ENCODE data around the gene HTT.
"Not testable (repeated sequence)": the region's sequence is repeated elsewhere in the genome, so short reads cannot be mapped to it uniquely, and the experiment has no call there.

Gene HTT

GRCh38 chr4:3124070-3124767, 49.7 kb downstream of the HTT start:
- DNase-seq, result no peak

GRCh38 chr4:3127112-3127511, 52.6 kb downstream of the HTT start:
- no peak for DNase-seq

DNA sequence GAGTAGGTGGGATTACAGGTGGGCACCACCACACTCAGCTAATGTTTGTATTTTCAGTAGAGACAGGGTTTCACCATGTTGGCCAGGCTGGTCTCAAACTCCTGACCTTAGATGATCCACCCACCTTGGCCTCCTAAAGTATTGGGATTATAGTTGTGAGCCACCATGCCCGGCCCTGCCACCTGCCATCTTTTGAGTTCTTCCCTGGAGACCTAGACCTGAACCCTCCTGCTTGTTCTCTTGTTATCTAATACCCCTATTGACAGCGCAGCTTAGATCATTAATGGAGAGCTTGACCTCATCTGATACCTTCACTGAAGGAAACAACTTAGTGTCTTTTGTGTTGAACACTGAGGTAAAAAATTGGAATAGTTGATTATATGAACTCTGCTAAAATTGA, 53.6 kb downstream of the HTT start:
- no peak for DNase-seq

GRCh38 chr4:3128976-3129375, 54.5 kb downstream of the HTT start:
- DNase-seq, result peak; percentile 14

GRCh38 chr4:3130201-3130600, 55.7 kb downstream of the HTT start:
- DNase-seq, result no peak

DNA sequence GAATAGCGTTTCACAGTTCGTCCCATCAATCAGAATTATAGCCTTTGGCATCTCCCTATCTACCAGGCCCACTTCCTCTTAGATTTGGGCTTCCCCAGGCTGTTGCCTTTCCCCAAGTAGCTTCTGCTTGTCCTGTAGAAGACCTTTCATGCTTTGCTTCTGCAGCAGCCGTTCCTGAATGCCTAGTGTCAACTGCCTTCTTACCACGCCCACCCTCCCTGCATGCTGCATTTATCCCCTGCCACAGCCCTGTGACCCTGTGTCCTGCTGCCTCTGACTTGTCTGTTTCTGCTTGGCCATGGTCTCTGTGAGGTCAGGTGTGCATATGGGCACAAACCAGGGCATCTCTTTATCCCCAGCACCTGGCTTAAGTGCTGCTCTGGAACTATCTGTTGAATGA, 56.3 kb downstream of the HTT start:
- no peak for DNase-seq

- DNase-seq, result no peak
Observed at GRCh38 chr4:3134201-3134600, 59.7 kb downstream of the HTT start.

- DNase-seq, result no peak
Observed at GRCh38 chr4:3135155-3136011, 60.9 kb downstream of the HTT start.

DNA sequence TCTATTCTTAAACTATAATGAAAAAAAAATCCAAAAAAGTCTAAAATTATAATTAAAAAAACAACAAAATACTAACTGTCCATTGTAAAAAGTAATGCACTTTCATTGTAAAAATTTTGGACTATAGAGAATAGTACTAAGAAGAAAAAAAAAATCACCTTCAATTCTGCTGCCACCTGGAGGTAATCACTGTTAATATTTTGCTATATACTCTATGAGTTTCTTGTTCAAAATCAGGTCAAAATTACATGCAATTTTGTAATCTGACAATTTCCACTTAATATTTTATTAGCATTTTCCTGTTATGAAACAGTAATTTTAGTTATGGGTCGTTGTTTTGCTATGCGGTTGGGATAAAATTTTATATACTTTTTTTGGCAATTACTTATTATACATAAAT, 62.0 kb downstream of the HTT start:
- DNase-seq, result no peak

DNA sequence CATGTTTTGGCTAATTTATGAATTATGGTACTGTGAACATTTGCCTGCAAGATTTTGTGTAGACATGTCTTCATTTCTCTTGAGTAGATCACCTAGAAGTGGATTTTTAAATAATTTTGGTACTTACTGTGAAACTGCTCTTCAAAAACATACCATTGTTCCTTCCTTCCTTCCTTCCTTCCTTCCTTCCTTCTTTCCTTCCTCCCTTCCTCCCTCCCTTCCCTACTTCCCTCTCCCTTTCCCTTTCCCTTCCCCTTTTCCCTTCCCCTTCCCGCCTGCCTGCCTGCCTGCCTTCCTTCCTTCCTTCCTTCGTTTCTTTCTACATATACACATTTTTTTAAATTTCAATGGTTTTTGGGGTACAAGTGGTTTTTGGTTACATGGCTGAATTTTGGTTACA, 63.4 kb downstream of the HTT start:
- no peak for DNase-seq

GRCh38 chr4:3145234-3145924, 70.9 kb downstream of the HTT start:
- DNase-seq, result peak; percentile 26

DNA sequence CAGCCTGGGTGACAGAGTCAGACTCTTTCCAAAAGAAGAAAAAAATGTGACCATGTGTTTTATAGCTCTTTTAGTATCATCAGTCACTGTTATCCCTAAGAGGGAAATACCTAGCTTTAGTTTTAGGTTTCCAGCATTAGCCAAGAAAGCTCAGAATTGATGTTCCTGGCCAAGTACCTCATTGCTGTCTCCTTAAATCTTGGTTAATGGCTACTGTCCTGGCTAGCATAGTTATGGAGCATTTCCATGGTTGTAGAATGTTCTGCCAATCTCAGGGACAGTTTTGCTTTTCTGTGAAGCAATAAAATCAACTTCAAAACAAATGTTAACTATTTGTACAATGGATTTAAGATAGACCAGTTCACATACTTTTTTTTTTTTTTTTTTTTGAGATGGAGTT, 74.4 kb downstream of the HTT start:
- DNase-seq, result no peak

DNA sequence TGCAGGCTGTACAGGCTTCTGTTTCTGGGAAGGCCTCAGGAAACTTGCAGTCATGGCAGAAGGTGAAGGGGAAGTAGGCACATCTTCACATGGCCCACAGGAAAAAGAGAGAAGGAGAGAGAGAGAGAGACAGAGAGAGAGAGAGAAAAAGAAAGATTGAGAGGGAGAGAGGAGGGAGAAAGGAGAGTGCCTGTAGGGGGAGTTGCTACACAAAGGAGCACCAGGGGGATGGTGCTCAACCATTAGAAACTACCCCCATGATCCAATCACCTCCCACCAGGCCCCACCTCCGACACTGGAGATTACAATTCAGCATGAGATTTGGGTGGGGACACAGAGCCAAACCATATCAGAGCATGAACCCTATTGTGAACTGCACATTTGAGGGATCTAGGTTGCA, 76.8 kb downstream of the HTT start:
- not testable (repeated sequence) for DNase-seq

DNA sequence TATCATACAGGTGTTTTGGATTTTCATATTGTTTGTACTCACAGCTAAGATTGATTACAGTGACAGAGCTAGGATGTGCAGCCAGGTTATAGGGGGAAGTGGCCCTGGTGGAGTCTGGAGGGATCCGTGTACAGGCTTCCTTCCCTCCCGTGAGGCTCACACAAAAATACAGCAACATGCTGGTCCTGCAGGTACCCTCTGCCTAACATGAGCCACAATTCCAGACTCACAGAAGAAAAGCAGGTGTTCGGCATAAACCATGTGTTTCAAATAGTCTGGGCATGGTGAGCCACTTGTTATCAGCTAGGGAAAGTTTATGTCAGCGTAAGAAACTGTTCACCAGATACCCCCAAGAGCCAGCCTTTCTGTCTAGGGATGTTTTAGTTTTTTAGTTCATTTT, 82.9 kb downstream of the HTT start:
- no peak for DNase-seq

DNA sequence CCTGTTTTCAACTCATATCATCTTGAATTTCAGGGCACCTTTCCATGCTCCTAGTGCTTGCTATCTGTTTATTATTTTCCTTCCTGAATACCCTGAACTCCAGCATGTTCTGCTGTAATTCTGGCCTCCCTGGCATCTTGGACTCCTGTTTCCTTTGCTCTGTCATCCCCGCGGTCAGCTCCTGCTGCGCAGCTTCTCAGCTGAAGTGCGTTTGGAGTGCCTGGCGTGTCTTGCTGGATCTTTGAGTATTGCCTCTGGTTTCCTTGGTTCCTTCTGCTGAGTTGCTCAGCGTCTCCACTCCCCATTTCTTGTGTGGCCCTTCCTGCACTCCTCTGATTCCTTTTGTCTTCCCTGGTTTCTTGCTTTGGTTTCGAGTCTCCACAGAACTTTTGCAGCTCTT, 84.4 kb downstream of the HTT start:
- no peak for DNase-seq

- no peak for DNase-seq
Observed at GRCh38 chr4:3160438-3160837, 86.0 kb downstream of the HTT start.

- DNase-seq, result not testable (repeated sequence)
Observed at GRCh38 chr4:3161044-3161443, 86.6 kb downstream of the HTT start.

- DNase-seq, result not testable (repeated sequence)
Observed at GRCh38 chr4:3166434-3166833, 92.0 kb downstream of the HTT start.

- peak; percentile 25 for DNase-seq
Observed at GRCh38 chr4:3168029-3168428, 93.5 kb downstream of the HTT start.

DNA sequence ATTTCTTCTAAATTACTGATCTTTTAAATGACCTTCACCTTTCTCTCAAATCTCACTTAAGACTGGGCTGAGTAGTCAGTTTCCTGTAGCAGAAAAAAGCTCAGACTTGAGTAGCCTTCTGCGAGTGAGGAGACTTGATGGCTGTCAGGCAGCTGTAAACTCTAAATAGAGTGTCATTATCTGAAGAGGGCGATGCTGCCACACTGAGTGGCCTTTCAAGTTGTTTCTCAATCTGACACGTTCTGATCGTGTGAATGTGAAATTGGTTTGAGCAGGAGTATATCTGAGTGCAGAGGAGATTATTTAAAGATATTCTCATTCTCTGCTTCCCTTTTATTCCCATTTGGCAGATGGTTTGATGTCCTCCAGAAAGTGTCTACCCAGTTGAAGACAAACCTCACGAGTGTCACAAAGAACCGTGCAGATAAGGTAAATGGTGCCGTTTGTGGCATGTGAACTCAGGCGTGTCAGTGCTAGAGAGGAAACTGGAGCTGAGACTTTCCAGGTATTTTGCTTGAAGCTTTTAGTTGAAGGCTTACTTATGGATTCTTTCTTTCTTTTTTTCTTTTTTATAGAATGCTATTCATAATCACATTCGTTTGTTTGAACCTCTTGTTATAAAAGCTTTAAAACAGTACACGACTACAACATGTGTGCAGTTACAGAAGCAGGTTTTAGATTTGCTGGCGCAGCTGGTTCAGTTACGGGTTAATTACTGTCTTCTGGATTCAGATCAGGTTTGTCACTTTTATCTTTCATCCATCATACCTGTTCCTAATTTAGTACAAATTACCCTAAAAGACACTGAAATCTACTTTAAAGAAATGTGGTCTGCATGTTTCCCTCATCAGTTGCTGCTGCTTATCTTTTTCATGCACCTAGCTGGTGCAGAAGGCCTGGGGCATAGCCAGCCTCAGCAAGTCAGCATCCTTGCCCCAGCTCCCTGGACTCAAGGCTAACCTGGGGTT, 100.2 kb downstream of the HTT start:
- no peak for DNase-seq

GRCh38 chr4:3176367-3177229, 102.1 kb downstream of the HTT start:
- DNase-seq, result no peak

- no peak for DNase-seq
Observed at GRCh38 chr4:3177426-3177825, 102.9 kb downstream of the HTT start.
